ENCODE data around the gene CHD1. TPM values are rescaled to one million over a fixed set of nuclear protein-coding genes. Genes with fewer than 3 reads are reported as not detected.

CHD1 gene
- total RNA-seq, 2 donors from 2014 or later, result 64.8 to 68.0 TPM

- Mint-ChIP-seq H3K4me1 (ENCODE audit: low read depth in 2 of 2) (peaks cover 0 to 6% of the 10 kb centered on the region in 2 donors), H3K9me3 (no peaks in the 10 kb centered on the region), H3K4me3 (no peak overlapping the region), H3K36me3 (no peaks in the 10 kb centered on the region), H3K27me3 (no peaks in the 10 kb centered on the region), H3K27ac (no peak overlapping the region)
- no peak for ATAC-seq
- DNase-seq (ENCODE audit: low spot score), result no peak
Observed at GRCh38 chr5:98840946-98841345, 87.9 kb downstream of the CHD1 start.

DNA sequence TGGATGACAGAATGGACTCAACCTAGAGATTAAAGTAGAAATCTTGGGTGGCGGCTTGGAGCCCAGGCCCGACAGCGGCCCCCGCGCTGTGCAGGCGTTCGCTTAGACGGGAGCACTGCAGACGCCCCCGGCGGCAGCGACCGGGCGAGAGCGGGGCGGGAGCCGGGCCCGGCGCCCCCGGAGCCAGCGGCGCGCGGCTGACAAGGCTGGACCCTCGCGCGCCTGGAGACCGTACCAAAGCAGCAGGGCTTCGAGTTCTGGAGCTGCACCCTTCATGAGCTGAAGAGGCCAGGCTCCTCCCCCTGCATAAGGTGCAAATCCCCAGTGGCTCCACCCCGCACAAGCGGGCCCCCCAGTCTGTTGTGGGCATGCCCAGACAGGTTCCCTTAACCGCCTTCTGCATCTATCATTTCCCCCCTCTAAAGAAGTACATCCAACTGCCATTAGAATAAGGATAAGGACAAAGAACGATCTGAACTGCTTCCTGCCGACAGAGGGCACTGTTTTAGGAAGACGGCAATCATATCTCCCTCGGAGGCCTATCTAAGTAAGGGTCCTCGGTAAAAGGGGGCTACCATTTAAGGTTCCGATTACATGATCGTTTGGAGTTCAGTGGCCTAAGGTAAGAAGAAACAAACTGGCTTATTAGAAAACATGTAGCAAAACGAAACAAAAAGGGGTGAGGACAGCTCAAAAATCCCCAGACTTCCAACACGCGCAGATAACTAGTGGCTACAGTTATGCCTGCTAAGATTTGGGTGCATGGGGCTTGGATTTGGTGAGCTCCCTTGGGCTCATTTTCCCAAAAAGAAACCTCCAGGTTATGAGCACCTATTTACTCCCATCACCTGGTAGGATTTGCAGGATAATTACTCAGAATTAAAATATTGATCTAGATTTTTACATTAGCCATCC lies 89.1 kb downstream of the CHD1 start:
- no peak overlapping the region for H3K4me3 Mint-ChIP-seq
- no peaks in the 10 kb centered on the region for H3K36me3 Mint-ChIP-seq
- H3K27ac Mint-ChIP-seq, result no peak overlapping the region
- H3K9me3 Mint-ChIP-seq, result no peaks in the 10 kb centered on the region
- no peaks in the 10 kb centered on the region for H3K27me3 Mint-ChIP-seq
- no peak for DNase-seq (ENCODE audit: low spot score)
- ATAC-seq, result peak; percentile 48 to 70
- peaks cover 0 to 6% of the 10 kb centered on the region in 2 donors for H3K4me1 Mint-ChIP-seq (ENCODE audit: low read depth in 2 of 2)

- ATAC-seq, result no peak
- Mint-ChIP-seq H3K27me3 (no peaks in the 10 kb centered on the region), H3K36me3 (no peaks in the 10 kb centered on the region), H3K9me3 (no peaks in the 10 kb centered on the region), H3K27ac (no peak overlapping the region), H3K4me3 (no peak overlapping the region), H3K4me1 (ENCODE audit: low read depth in 2 of 2) (peaks cover 0 to 6% of the 10 kb centered on the region in 2 donors)
- DNase-seq (ENCODE audit: low spot score), result no peak
Observed at GRCh38 chr5:98836175-98836574, 92.6 kb downstream of the CHD1 start.

DNA sequence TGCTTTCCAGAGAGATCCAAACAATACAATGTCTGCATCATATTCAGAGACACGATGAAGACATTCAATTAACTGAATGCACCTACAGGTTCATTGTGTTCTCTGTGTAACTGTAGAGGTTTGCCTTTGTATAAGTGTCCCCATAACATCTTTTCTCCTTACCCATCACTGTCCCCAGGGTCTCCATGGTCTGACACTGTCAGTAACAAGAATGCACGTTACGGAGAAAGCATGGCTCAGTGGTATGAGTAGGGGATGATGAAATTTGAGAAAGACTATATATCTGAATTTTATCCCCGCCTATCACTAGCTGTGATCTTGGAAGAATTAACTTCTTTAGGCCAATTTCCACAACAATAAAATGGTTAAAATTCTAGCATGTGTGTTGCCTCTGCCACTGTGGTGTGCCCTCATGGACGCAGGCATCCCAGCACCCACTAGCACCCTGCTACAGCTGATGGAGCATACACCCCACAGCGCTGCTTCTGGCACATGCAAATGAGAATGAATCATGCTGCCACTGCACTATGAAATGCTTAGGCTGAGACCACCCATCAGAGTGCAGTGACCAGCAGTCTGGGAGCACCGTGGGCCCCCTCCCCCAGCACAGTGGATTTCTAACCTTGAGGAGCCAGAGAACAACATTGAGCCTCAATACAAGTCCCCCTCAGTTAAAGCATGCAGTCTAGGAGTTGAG lies 101.1 kb downstream of the CHD1 start:
- no peak for DNase-seq (ENCODE audit: low spot score)
- no peak for ATAC-seq
- Mint-ChIP-seq H3K9me3 (no peaks in the 10 kb centered on the region), H3K4me1 (ENCODE audit: low read depth in 2 of 2) (no peaks in the 10 kb centered on the region), H3K27ac (no peak overlapping the region), H3K27me3 (no peaks in the 10 kb centered on the region), H3K36me3 (no peaks in the 10 kb centered on the region), H3K4me3 (no peak overlapping the region)

GRCh38 chr5:98827161-98827560 lies 101.6 kb downstream of the CHD1 start:
- Mint-ChIP-seq H3K27me3 (no peaks in the 10 kb centered on the region), H3K36me3 (no peaks in the 10 kb centered on the region), H3K4me1 (ENCODE audit: low read depth in 2 of 2) (no peaks in the 10 kb centered on the region), H3K27ac (no peak overlapping the region), H3K4me3 (no peak overlapping the region), H3K9me3 (no peaks in the 10 kb centered on the region)
- no peak for DNase-seq (ENCODE audit: low spot score)
- no peak for ATAC-seq

GRCh38 chr5:98825582-98826375 lies 103.0 kb downstream of the CHD1 start:
- Mint-ChIP-seq H3K9me3 (peaks cover 6% of the 10 kb centered on the region), H3K4me1 (ENCODE audit: low read depth in 2 of 2) (no peaks in the 10 kb centered on the region), H3K4me3 (no peak overlapping the region), H3K36me3 (peaks cover 7% of the 10 kb centered on the region), H3K27me3 (no peaks in the 10 kb centered on the region), H3K27ac (no peak overlapping the region)
- ATAC-seq (no peak), DNase-seq (ENCODE audit: low spot score) (no peak)

- ATAC-seq, result no peak
- Mint-ChIP-seq H3K4me1 (ENCODE audit: low read depth in 2 of 2) (no peaks in the 10 kb centered on the region), H3K9me3 (peaks cover 9% of the 10 kb centered on the region), H3K27ac (no peak overlapping the region), H3K36me3 (peaks cover 7% of the 10 kb centered on the region), H3K4me3 (no peak overlapping the region), H3K27me3 (peaks cover 5 to 12% of the 10 kb centered on the region in 2 donors)
- no peak for DNase-seq (ENCODE audit: low spot score)
Observed at GRCh38 chr5:98816582-98817222, 112.1 kb downstream of the CHD1 start.

DNA sequence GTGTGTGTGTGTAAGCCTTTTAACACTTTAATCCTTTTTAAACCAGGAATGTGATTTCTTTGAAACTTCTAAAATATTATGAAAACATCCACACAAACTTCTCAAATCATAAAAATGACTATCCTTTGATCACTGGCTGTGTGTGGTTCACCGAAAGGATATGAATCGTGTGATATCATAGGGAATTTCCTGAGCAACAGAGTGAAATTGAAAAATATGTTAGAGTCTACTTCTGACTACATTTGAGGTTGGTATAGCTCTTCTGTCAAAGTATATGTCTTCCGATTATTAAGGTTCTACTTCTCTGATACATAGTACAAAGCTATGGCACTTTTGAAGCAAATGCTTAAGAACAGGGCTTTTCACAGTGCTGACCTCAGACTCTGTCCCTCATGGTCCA lies 115.1 kb downstream of the CHD1 start:
- DNase-seq (ENCODE audit: low spot score), result no peak
- H3K4me1 Mint-ChIP-seq (ENCODE audit: low read depth in 2 of 2), result no peaks in the 10 kb centered on the region
- H3K9me3 Mint-ChIP-seq, result no peaks in the 10 kb centered on the region
- H3K27me3 Mint-ChIP-seq, result peaks cover 3 to 8% of the 10 kb centered on the region in 2 donors
- no peak for ATAC-seq
- H3K27ac Mint-ChIP-seq, result no peak overlapping the region
- H3K4me3 Mint-ChIP-seq, result no peak overlapping the region
- no peaks in the 10 kb centered on the region for H3K36me3 Mint-ChIP-seq

- Mint-ChIP-seq H3K27ac (no peak overlapping the region), H3K36me3 (peaks cover 24% of the 10 kb centered on the region), H3K4me1 (ENCODE audit: low read depth in 2 of 2) (no peaks in the 10 kb centered on the region), H3K27me3 (peaks cover 0 to 12% of the 10 kb centered on the region in 2 donors), H3K9me3 (peaks cover 7% of the 10 kb centered on the region), H3K4me3 (no peak overlapping the region)
- ATAC-seq, result no peak
- DNase-seq (ENCODE audit: low spot score), result no peak
Observed at GRCh38 chr5:98810206-98810605, 118.6 kb downstream of the CHD1 start.

GRCh38 chr5:98807806-98808205 lies 121.0 kb downstream of the CHD1 start:
- Mint-ChIP-seq H3K27me3 (peaks cover 0 to 12% of the 10 kb centered on the region in 2 donors), H3K4me1 (ENCODE audit: low read depth in 2 of 2) (no peaks in the 10 kb centered on the region), H3K4me3 (no peak overlapping the region), H3K9me3 (peaks cover 7% of the 10 kb centered on the region), H3K27ac (no peak overlapping the region), H3K36me3 (peaks cover 25% of the 10 kb centered on the region)
- ATAC-seq (no peak), DNase-seq (ENCODE audit: low spot score) (no peak)

- Mint-ChIP-seq H3K36me3 (peaks cover 25% of the 10 kb centered on the region), H3K27ac (no peak overlapping the region), H3K4me1 (ENCODE audit: low read depth in 2 of 2) (no peaks in the 10 kb centered on the region), H3K27me3 (peaks cover 0 to 23% of the 10 kb centered on the region in 2 donors), H3K4me3 (no peak overlapping the region), H3K9me3 (peaks cover 7% of the 10 kb centered on the region)
- ATAC-seq (no peak), DNase-seq (ENCODE audit: low spot score) (no peak)
Observed at GRCh38 chr5:98805070-98805469, 123.7 kb downstream of the CHD1 start.

- no peak overlapping the region for H3K27ac Mint-ChIP-seq
- H3K36me3 Mint-ChIP-seq, result peaks cover 25% of the 10 kb centered on the region
- H3K4me1 Mint-ChIP-seq (ENCODE audit: low read depth in 2 of 2), result no peaks in the 10 kb centered on the region
- peaks cover 0 to 23% of the 10 kb centered on the region in 2 donors for H3K27me3 Mint-ChIP-seq
- DNase-seq (ENCODE audit: low spot score) (no peak), ATAC-seq (no peak)
- H3K9me3 Mint-ChIP-seq, result peaks cover 7% of the 10 kb centered on the region
- H3K4me3 Mint-ChIP-seq, result no peak overlapping the region
Observed at GRCh38 chr5:98804066-98804465, 124.7 kb downstream of the CHD1 start.
